Inflammatory macrophage treated with lipopolysaccharide for 4 hours (primary cell): ENCODE data around the gene OTC.
A peak's percentile ranks its signal among the peaks of the same experiment; 100 is the strongest.

Source experiments
- DNase-seq: peaks from one replicate; pipeline ENCODE4 v3.0.0-alpha.2; 2020

OTC gene

DNA sequence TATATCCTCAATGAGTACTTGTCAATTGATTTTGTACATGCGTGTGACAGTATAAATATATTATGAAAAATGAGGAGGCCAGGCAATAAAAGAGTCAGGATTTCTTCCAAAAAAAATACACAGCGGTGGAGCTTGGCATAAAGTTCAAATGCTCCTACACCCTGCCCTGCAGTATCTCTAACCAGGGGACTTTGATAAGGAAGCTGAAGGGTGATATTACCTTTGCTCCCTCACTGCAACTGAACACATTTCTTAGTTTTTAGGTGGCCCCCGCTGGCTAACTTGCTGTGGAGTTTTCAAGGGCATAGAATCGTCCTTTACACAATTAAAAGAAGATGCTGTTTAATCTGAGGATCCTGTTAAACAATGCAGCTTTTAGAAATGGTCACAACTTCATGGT, at the start of gene OTC:
TSS of gene OTC (plus strand) at position 243 of the 400 bp plus-strand sequence. CDS start at position 336, 93 bp downstream.
- DNase-seq: no peak

DNA sequence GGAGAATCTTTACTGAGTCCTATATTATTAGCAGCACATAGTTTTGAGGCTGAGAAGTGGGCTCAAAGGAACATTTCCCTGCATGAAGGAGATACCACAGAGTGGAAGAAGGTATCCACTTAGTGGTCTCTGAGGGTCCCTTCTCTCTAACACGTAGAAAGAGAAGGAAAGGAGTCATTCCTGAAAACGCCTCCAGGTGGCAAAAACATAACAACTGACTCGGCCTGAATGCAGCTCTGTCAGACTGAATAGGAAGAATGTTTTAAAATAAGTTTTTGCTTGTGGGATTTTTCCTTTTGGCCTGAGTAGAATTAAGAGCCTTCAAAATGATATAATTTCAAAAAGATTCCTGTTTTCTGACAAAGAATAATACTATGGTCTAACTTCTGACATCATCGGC, 48.4 kb upstream of the OTC start:
- no peak for DNase-seq

DNA sequence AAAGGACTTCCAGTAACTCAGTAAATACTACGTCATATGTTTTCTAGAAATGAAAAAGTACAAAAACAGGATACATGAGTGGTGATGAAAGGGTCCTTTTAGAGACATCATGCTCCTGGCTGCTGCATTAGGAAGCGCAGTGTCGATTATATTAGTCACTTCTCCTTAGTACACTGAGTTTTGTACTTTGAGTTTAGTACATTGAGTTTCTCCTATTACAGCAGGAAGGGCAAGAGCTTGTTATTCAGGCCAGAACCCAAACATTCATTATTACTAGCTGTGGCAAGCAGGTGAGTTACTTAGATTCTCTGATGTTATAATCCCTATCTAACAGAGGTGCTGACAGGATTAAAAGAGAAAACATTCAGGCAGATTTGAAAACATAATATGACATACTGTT, 46.4 kb upstream of the OTC start:
- DNase-seq: no peak

DNA sequence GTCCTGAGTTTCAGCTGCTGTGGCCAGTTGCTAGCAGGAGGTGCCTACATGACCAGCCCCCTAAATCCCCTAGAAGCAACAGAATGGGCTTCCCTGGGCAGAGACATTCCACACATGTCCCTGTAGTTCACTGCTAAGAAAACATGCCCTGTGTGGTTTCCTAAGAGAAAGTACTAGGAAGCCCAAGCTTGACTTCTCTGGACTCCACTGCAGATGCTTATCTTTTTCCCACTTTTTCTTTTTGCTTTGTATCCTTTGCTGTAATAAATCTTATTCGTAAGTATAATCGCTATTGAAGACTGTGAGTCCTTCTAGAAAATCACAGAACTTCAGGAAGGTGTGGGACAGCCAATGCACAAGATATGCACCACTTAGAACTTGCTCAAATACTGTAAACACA, 40.7 kb upstream of the OTC start:
- DNase-seq: no peak

DNA sequence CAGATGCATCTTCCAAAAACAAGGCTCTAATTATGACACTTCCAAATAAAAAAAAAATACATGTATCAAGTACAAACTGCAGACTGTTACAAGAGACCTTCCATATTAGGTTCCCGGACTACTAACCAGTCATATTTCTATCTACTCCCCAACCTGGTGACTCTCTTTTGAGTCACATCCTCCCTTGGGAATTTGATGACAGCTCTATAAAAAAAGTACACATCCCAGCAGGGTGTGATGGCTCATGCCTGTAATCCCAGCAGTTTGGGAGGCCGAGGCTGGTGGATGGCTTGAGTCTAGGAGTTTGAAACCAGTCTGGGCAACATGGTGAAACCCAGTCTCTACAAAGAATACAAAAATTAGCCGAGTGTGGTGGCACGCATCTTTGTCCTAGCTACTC, 40.0 kb upstream of the OTC start:
- DNase-seq: no peak

DNA sequence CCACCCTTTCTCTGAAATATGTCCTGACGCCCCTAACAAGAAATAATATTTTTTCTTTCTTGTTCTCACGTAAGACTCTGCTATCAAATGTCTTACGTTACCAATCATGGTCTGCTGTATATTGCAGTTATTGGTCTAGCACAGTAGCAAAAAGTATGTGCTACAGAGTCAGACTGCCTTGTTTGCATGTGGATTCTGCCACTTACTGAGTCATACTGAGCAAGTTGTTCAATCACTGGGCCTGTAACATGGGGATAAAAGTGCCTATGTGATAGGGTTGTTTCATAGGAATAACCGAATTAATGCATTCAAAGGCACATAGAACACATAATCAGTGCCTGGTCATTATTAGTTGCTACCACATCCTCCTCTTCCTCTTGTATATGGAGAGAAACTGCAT, 39.2 kb upstream of the OTC start:
- no peak for DNase-seq

DNA sequence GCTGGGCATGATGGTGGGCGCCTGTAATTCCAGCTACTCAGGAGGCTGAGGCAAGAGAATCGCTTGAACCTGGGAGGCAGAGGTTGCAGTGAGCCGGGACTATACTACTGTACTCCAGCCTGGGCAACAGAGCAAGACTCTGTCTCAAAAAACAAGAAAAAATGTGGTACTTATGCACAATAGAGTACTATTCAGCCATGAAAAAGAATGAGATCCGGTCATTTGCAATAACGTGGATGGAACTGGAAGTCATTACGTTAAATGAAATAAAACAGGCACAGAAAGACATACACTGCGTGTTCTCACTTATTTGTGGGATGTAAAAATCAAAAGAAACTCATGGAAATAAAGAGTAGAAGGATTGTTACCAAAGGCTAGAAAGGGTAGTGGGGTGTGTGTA, 37.2 kb upstream of the OTC start:
- no peak for DNase-seq

DNA sequence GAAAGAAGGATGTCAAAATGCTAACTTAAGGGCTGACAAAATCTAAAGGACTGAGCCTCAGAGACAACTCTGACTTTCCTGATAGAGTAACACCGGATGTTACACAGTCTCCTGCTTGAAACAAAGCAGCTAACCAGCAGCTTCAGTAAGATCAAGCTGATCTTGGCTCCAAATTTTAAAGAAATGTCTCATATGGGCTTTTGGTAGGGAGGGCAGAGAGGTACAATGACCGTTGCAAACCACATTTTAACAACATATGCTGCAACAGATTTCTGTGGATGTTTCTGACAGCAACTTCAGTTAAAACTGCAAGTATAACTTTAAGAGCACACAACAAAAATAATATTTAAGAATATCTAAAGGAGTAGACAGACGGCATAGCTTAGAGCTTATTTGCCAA, 34.2 kb upstream of the OTC start:
- DNase-seq: no peak

DNA sequence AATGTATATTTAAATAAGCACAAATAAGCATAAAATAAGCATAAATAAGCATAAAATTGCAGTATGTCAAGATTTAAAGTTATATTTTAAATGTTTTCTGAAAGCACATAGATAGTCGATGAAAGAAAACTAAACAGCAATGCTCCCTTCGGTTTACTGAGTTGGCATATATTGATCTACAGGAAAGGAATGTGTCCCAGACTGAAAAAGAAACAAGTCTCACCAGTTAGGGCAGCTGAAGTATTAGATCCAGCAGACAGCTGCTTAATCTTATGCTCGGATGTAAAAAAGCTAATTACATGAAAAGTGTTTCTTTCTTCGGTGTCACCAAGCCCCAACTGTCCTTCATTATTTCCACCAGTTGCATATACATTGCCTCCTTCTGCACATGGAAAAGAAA, 33.8 kb upstream of the OTC start:
- DNase-seq: no peak

DNA sequence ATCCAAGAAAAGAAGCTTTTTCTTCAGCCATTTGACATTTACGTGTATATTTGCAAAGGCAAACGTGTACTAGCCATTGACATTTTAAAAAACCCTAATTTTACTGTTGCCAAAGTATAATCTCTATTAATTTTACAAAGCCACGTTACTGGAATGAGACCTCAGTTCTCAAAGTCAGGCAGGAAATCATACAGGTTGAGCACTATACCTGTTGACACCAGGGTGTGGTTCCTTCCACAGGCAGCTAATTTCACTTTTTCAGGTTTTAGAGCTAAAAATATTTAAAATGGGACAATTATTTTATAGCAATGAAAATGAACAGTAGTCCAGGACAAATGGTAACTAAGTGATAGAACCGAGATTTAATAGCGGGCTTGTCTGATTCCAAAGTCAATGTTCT, 31.6 kb upstream of the OTC start:
- DNase-seq: no peak

DNA sequence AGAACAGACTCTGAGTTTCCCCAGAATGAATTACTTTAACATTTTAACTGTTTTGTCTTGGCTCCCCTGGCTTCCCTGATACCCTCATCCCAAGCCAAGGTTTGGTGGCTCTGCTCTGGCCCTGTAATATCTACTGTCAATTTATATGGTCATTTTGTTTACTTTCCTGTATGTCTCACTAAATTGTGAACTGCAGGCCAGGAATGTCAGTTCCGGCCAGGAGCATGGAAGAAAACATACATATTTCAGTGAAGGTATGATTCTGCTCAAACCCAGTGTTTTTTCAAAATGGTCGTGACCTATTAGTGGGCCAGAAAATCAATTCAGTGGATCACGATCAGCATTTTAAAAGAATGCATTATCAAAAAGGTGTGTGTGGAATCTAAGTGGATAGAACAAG, 26.3 kb upstream of the OTC start:
- DNase-seq: no peak

DNA sequence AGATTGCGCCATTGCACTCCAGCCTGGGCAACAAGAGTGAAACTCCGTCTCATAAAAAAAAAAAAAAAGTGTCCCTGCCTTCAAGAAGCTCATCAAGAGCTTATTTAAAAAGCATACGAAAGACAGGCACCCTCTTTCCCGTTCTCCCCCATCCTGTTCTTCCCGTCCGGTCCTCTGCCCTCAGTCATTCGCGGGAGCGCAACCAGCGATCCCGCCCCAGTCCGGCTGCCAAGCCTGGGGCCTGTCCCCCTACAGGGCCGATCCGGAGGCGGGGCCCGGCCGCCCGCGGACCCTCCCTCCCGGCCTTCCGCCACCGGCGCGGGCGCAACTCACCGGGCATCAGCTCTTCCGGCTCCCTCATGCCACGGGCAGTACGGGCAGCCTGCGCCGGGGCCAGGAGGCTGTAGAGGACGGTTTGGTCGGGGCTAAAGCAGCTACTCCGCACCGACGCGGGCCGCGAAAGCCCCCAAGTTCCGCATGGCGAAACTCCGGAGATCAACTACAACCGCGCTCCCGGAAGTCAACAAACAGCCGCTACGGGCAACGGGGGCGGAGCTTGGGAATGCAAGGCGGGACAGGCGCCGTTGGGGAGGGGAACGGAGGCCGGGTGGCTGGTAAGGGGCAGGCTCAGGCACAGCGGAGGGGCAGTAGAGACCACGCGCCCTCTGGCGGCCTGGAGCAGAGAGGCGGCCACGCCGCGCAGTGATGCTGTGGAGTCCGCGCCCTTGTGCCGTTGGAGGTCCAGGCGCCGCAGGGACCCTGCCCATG, 25.2 kb upstream of the OTC start, which contains the start of gene RPGR:
TSS of gene RPGR (minus strand) at position 503 of the 768 bp plus-strand sequence. CDS start at position 361, 142 bp downstream.
- DNase-seq: peak; percentile 90

DNA sequence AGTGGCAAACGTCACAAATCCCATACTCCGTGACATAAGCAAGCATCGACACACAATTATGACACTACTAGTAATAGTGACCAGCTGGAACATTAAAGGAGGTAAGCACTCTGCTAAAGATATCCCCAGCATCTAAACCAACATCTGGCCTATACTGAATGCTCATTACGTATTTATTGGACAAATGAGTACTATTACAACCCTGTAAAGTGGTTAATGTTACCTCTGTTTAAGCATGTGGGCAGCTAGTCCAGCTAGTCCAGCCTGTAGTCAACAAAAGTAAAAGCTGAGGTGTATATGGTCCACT, 24.7 kb upstream of the OTC start:
- DNase-seq: no peak

DNA sequence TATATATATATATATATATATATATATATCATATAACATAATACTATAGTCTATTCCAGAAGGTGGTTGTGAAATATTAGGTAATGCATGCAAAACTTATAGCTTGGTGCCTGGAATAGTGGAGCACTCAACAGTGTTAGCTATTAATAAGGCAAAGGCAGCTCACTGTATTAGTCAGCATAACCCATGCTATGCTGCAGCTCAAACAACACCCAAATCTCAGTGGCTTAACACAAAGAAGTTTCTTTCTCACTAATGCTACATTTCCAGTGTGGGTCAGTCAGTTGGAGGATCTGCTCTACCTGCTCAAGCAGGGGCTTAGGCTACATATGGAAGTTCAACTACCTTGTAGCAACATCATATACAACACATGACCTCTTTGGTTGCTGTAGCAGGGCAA, 19.9 kb upstream of the OTC start:
- DNase-seq: no peak

DNA sequence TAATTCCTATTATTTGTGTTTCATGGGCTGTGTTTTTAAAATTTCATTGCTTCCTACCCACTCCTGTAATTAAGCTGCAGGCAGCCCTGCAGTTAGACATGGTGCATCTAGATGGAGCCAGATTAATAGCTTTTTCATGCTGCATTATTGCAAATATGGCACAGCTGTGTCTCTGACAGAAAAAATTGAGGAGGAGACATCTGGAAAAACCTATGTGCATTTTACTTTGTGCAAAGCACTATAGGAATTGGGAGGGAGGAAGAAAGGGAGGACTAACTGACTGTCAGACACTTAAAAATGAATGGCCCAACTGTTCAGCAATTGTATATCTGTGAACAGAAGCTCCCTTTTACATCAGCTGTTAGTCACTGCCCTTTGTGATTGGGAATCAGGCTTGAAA, 17.0 kb upstream of the OTC start:
- peak; percentile 15 for DNase-seq

DNA sequence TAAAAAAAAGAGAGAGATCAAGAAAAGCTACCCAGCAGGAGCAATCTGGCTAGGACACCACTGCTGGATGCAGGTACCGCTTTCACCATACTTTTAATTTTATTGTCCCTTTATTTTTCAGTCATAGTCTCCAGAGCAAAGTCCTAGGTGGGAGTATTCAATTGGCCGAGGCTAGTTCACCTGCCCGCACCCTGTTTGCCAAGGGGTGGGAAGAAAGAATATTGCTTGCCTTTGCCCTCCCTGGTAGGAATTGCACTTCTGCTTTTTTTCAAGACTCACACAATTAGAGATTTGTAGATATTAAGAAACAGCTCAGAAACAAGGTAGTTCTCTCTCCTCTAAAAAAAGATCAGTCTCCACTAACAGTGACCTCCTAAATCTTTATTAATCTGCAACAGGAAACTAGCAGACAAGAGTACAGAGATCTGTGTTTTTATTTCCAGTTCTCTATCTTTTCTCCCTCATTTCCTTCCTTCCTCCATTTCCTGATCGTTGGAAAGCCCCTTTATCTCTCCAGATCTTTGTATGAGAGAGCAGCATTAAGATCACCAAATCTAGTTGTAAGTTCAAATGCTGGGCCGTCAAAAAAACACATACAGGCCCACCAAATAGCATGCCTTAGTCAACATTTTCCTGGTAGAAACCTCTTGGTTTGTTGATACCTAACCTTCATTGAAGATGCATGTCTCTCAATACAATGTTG, 15.7 kb upstream of the OTC start:
- no peak for DNase-seq

DNA sequence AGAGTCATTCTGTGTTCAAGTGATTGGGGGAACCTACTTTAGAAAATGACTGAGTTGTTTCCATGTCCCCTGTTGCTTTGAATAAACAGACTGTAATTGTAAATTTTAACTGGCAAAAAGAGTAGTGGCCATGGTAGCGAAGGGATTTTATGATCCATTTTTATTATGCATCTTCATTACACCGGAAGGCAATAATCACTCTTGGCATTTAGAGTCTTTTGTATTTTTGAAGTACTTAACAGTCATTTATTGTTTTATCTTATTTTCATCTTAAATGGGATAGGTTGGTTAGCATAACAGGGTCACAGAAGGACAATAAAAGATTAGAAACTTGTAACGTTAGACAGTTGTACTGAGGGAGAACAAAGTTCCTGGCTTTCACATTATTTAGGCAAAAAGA, 11.0 kb upstream of the OTC start:
- no peak for DNase-seq

DNA sequence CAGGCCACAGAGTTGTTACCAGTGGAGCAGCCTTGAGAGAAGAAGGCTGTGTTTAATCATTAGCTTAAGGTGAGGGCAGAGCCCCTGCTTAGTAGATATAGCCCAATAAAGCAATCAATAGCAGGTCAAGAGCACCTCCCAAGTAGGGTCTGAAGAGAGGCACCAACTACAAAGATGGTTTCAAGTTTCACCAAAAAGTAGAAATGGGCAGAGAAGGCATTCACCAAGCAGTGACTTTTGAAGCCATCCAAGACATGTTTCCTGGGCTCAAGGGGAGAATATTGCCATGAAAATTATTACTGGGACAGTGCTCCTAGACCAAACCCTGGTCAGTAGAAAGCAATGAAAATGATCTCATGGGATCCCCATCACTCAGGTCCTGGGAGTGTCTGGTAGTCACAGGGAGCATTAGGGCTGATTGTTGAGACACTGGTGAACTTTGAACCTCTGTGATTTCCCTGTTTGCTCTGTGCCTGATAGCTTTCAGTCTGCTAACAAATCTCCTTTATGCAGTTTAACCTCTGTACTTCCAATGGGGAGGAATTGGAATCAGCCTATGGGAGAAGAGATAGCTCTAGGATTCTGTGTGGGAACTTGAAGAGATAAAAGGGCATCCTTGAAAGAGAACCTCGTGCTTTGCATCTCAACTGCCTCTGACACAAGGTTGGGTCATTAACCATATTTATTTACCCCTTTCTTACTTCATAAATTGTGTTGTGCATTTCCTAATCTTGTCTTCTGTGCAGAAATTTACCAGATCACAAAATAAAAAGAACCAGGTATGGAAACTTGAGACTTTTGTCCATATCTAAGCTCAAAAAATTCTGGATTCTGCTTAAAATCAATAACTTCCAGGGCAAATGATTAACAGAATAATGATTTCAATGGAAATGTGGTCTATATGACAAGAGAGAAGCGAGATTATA, 9.3 kb upstream of the OTC start:
- DNase-seq: no peak

DNA sequence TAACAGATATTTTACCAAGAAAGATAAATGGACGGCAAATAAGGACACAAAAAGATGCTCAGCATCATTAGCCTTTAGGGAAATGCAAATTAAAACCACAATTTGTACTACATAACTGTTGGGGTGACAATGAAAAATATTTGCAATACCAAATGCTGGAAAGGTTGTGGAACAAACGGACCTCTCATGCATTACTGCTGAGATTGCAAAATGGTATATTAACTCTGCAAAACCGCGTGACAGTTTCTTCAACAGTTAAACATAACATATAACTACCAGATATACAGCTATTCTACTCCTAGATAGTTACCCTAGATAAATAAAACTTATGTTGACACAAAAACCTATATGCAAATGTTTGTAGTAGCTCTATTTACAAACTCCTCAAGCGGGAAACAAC, 6.3 kb upstream of the OTC start:
- DNase-seq: no peak

DNA sequence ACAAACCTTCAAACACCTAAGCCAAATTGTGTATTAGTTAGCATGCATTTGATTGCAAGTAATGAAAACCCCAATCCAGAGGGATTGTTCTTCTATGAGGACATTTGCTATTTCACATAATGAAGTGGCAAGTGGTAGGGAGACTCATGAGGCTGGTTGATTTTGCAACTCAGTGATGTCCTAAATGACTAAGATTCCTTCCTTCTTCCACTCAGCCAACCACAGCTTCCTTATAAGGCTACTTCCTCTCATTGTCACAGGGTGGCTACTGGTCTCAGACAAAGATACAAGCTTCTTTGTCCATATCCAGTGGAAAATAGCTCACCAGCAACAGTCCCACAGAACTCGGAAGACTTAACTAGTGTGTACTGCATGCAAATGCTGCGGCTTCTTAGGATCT, 5.3 kb upstream of the OTC start:
- DNase-seq: peak; percentile 92

DNA sequence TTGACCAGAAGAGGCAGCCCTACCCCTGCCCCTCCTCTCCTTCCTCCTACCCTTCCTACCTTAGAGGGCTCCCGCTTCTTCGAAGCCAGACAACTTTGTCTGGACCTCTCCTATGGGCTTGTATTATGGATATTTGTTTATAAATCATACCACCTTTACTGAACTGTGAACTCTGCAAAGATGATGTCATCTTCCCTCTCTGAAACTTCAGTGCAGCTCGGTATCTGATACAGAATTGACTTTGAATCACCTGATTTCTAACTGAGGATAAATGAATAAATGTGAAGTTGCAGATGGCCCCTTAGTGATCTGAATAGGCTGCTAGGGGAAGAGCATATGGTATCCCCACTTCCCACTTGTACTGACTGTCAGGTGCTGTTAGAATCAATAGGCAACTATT, 1.1 kb upstream of the OTC start:
- DNase-seq: no peak

DNA sequence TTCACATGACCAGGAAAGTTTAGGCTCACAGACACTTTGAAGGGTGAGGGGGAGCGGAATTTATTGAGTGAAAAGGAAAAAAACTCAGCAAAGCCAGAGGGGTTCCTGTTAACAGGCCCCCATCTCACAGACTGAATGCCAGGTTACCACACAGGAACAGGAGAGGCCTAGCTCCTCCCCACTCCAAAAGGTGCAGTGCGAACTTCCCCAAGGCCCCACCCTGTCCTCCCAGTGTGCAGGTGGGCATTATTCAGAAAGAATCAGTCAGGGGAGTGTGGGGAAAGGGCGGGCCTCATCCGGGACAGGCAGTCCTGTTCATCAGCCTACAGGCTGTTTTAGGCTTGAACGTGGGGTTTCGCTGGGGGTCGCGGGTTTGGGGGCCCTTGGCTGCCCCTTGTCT, 4.0 kb downstream of the OTC start:
- no peak for DNase-seq

DNA sequence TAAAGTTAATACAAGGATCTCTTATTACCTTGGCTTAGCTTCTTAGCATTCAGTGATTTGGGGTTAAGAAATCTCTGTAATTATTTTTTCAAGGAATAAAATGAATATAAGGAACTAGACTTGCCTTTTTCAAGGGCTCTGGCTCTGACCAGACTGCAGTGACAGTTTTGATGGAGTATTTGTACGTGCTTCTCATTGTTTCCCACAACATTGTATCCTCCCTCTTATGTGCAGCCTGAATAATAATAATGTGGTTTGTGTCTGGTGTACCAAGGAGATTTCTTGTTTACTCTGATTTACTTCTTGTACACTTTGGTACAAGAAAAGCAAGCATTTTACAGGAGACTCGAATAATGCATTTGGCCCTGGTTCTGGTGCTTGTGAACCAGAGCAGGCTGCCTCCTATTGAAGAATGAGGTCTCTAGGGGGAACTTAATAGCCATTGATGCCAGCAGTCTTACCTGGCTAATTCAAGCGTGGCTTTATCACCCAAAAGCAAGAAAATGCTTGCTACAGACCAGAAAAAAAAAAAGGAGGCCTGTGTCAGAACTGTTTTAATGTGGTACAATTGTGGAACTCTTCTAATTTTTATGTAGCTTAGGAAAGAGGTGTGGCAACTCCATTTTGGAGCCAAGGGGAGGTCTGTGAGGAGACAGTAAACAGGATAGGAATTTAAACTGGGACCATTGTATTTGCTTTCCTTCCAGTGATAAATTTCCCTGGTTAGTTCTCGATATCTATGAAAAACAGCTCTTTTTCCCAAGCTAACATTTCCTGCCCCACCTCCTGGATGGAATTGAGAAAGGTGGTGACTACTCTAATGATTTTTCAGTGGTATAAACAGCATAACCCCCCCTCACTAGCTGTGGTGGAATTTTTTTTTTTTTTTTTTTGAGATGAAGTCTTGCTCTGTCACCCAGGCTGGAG, 5.6 kb downstream of the OTC start:
- no peak for DNase-seq
